Hepatocyte (in vitro differentiated cells): ENCODE measurements around the gene PREX1. TPM values are rescaled to one million over a fixed set of nuclear protein-coding genes. Genes with fewer than 3 reads are reported as not detected.
"Not testable (repeated sequence)": the region's sequence is repeated elsewhere in the genome, so short reads cannot be mapped to it uniquely, and the experiment has no call there.

Experiments used
- DNase-seq: peaks from one replicate; pipeline ENCODE4 v3.0.0-alpha.2; 2016; ENCODE audit warnings: low spot score
- H2AFZ ChIP-seq: fragments of 200-600 bp; sonication (generic); 2 replicates; pipeline ENCODE4 v1.6.0; 2016; ENCODE audit warnings: antibody characterized with exemption, mild to moderate bottlenecking
- H3K27ac ChIP-seq: fragments of 200-600 bp; sonication (generic); 2 replicates; pipeline ENCODE4 v1.5.1; 2016; ENCODE audit warnings: mild to moderate bottlenecking
- H3K27me3 ChIP-seq: fragments of 200-600 bp; sonication (generic); 2 replicates; pipeline ENCODE4 v1.6.1; 2016
- H3K36me3 ChIP-seq: fragments of 200-600 bp; sonication (generic); replicated peaks from 2 replicates; pipeline ENCODE4 v1.5.1; 2016; ENCODE audit warnings: low read depth; ENCODE audit not compliant: insufficient read depth
- H3K4me1 ChIP-seq: fragments of 200-600 bp; sonication (generic); 2 replicates; pipeline ENCODE4 v1.5.1; 2016; ENCODE audit warnings: mild to moderate bottlenecking, moderate library complexity; ENCODE audit not compliant: insufficient read depth
- H3K4me2 ChIP-seq: fragments of 200-600 bp; sonication (generic); 2 replicates; pipeline ENCODE4 v1.6.0; 2016
- H3K4me3 ChIP-seq: fragments of 200-600 bp; sonication (generic); 2 replicates; pipeline ENCODE4 v1.5.1; 2016; ENCODE audit warnings: mild to moderate bottlenecking
- H3K79me2 ChIP-seq: fragments of 200-600 bp; sonication (generic); 2 replicates; pipeline ENCODE4 v1.6.0; 2017; ENCODE audit warnings: mild to moderate bottlenecking
- H3K9me2 ChIP-seq: fragments of 200-600 bp; sonication (generic); replicated peaks from 2 replicates; pipeline ENCODE4 v1.6.0; 2017; ENCODE audit warnings: mild to moderate bottlenecking; ENCODE audit not compliant: insufficient read depth
- H3K9me3 ChIP-seq: fragments of 200-600 bp; sonication (generic); 2 replicates; pipeline ENCODE4 v1.5.1; 2016; ENCODE audit warnings: low read depth, mild to moderate bottlenecking
- H4K20me1 ChIP-seq: fragments of 200-600 bp; sonication (generic); 2 replicates; pipeline ENCODE4 v1.6.0; 2016; ENCODE audit warnings: mild to moderate bottlenecking; ENCODE audit not compliant: insufficient read depth, poor library complexity, severe bottlenecking
- CTCF ChIP-seq: fragments of 200-600 bp; sonication (generic); IDR thresholded peaks from 2 replicates; pipeline ENCODE4 v1.5.1; 2016; ENCODE audit warnings: antibody characterized with exemption, mild to moderate bottlenecking; ENCODE audit not compliant: poor library complexity
- EZH2 ChIP-seq: fragments of 200-600 bp; sonication (generic); IDR thresholded peaks from 2 replicates; pipeline ENCODE4 v1.6.1; 2016; ENCODE audit warnings: antibody characterized with exemption, mild to moderate bottlenecking, borderline replicate concordance
- EZH2phosphoT487 ChIP-seq: fragments of 200-600 bp; sonication (generic); IDR thresholded peaks from one replicate; pipeline ENCODE4 v1.6.1; 2018; ENCODE audit warnings: antibody characterized with exemption, mild to moderate bottlenecking, low read depth, moderate library complexity; ENCODE audit not compliant: unreplicated experiment, severe bottlenecking
- WGBS: methylation state at CpG from one replicate; pipeline ENCODE4 v1.1.6; 2016; ENCODE audit warnings: low lambda C conversion rate; ENCODE audit errors: missing lambda C conversion rate; 5-methylcytosine and 5-hydroxymethylcytosine counted together
- polyA plus RNA-seq: library from polyadenylated mRNA; unstranded; fragments of >200 nt; fragmentation: Nextera tagmentation; extraction: Ambion mirVana; gene quantifications from 2 replicates; pipeline ENCODE4 v1.2.1, GENCODE V29; 2016
- total RNA-seq: library from RNA; depleted of rRNA; stranded (reverse); fragments of >200 nt; gene quantifications from 2 replicates; pipeline ENCODE4 v1.2.3, GENCODE V29; 2014

The PREX1 gene
- total and polyA plus RNA-seq, 2 experiments from 2014 or later, result 1.8 to 2.9 TPM

GRCh38 chr20:48846516-48847492 lies 19.0 kb upstream of the PREX1 start:
- no peak overlapping the region for H2AFZ ChIP-seq
- no peak overlapping the region for H3K27ac ChIP-seq
- no peaks in the 10 kb centered on the region for H3K4me1 ChIP-seq
- H3K4me2 ChIP-seq, result no peak overlapping the region
- no peaks in the 10 kb centered on the region for H4K20me1 ChIP-seq
- H3K9me2 ChIP-seq, result no peaks in the 10 kb centered on the region
- H3K4me3 ChIP-seq, result no peak overlapping the region
- no peaks in the 10 kb centered on the region for H3K36me3 ChIP-seq
- no peaks in the 10 kb centered on the region for H3K79me2 ChIP-seq
- TF ChIP-seq CTCF, result no peak
- TF ChIP-seq EZH2, result no peak
- 33% methylated on average over 12 of the region's 12 CpGs for WGBS
- H3K27me3 ChIP-seq, result no peaks in the 10 kb centered on the region
- DNase-seq, result no peak
- no peaks in the 10 kb centered on the region for H3K9me3 ChIP-seq

GRCh38 chr20:48845721-48846306 lies 18.0 kb upstream of the PREX1 start:
- Histone ChIP-seq H3K4me3 (no peak overlapping the region), H3K9me3 (no peaks in the 10 kb centered on the region), H3K4me2 (no peak overlapping the region), H3K36me3 (no peaks in the 10 kb centered on the region), H3K27me3 (no peaks in the 10 kb centered on the region), H3K79me2 (no peaks in the 10 kb centered on the region), H3K4me1 (no peaks in the 10 kb centered on the region), H3K27ac (no peak overlapping the region), H2AFZ (no peak overlapping the region), H3K9me2 (no peaks in the 10 kb centered on the region), H4K20me1 (no peaks in the 10 kb centered on the region)
- TF ChIP-seq EZH2phosphoT487, result no peak
- TF ChIP-seq EZH2, result no peak
- TF ChIP-seq CTCF, result no peak
- DNase-seq, result no peak
- WGBS, result 83% methylated on average over 7 of the region's 7 CpGs

- H3K9me2 ChIP-seq, result no peaks in the 10 kb centered on the region
- no peak overlapping the region for H3K4me3 ChIP-seq
- no peak for TF ChIP-seq EZH2
- no peak for TF ChIP-seq CTCF
- no peak for TF ChIP-seq EZH2phosphoT487
- WGBS, result 47% methylated on average over 4 of the region's 4 CpGs
- no peaks in the 10 kb centered on the region for H3K9me3 ChIP-seq
- H2AFZ ChIP-seq, result no peak overlapping the region
- H3K27ac ChIP-seq, result no peak overlapping the region
- no peak for DNase-seq
- H3K4me2 ChIP-seq, result no peak overlapping the region
- H3K36me3 ChIP-seq, result no peaks in the 10 kb centered on the region
- H4K20me1 ChIP-seq, result no peaks in the 10 kb centered on the region
- no peaks in the 10 kb centered on the region for H3K79me2 ChIP-seq
- no peaks in the 10 kb centered on the region for H3K4me1 ChIP-seq
- no peaks in the 10 kb centered on the region for H3K27me3 ChIP-seq
Measured at GRCh38 chr20:48844996-48845395, 17.2 kb upstream of the PREX1 start.

- not testable (repeated sequence) for H3K36me3 ChIP-seq, H3K9me3 ChIP-seq, H2AFZ ChIP-seq, H3K79me2 ChIP-seq, H3K4me3 ChIP-seq, H3K4me1 ChIP-seq, H3K27ac ChIP-seq, H3K27me3 ChIP-seq, H3K4me2 ChIP-seq, DNase-seq, H4K20me1 ChIP-seq, H3K9me2 ChIP-seq
- 79% methylated on average over 2 of the region's 2 CpGs for WGBS
Measured at GRCh38 chr20:48843896-48844295, 16.1 kb upstream of the PREX1 start.
